ENCODE data around the gene HEXIM1. TPM values are rescaled to one million over a fixed set of nuclear protein-coding genes. Genes with fewer than 3 reads are reported as not detected.

The HEXIM1 gene
- total RNA-seq, 4 donors from 2014 or later, result 22.2 to 35.2 (median 29.7) TPM

DNA sequence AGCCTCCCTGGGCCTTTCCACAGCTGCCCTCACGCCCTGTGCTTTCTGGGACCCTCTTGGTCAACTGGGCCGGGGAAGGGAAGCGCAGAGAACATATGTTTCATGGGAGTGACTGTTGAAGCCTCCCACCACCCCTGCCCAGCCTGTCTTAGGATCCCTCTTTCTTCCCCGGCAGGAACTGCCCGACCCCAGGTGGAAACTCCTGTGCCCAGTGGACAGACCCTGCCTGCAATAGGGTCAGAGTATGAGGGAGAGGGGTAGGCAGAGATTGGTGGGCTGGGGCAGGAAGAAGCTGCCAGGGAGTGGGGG is 23.9 kb downstream of the HEXIM1 start:
- no peak for DNase-seq (ENCODE audit: low spot score in 2 of 2)
- Histone ChIP-seq H3K4me1 (peaks cover 0 to 63% (median 38%) of the 10 kb centered on the region in 4 donors), H3K27me3 (no peaks in the 10 kb centered on the region), H3K27ac (peak overlapping the region; percentile 82 to 97 (median 92)), H3K4me3 (peak overlapping the region; percentile 22 to 44 (median 35)), H3K9me3 (no peaks in the 10 kb centered on the region), H3K36me3 (peaks cover 0 to 13% (median 0%) of the 10 kb centered on the region in 3 donors)
- WGBS, 2 donors, result 43% methylated on average over 5 of the region's 5 CpGs
- TF ChIP-seq, protein P1, sequence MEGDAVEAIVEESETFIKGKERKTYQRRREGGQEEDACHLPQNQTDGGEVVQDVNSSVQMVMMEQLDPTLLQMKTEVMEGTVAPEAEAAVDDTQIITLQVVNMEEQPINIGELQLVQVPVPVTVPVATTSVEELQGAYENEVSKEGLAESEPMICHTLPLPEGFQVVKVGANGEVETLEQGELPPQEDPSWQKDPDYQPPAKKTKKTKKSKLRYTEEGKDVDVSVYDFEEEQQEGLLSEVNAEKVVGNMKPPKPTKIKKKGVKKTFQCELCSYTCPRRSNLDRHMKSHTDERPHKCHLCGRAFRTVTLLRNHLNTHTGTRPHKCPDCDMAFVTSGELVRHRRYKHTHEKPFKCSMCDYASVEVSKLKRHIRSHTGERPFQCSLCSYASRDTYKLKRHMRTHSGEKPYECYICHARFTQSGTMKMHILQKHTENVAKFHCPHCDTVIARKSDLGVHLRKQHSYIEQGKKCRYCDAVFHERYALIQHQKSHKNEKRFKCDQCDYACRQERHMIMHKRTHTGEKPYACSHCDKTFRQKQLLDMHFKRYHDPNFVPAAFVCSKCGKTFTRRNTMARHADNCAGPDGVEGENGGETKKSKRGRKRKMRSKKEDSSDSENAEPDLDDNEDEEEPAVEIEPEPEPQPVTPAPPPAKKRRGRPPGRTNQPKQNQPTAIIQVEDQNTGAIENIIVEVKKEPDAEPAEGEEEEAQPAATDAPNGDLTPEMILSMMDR (IDR thresholded peaks at IDR 0.05), result no peak
- TF ChIP-seq POLR2A (IDR thresholded peaks at IDR 0.05) (no peak), EP300 (IDR thresholded peaks at IDR 0.05) (no peak)

DNA sequence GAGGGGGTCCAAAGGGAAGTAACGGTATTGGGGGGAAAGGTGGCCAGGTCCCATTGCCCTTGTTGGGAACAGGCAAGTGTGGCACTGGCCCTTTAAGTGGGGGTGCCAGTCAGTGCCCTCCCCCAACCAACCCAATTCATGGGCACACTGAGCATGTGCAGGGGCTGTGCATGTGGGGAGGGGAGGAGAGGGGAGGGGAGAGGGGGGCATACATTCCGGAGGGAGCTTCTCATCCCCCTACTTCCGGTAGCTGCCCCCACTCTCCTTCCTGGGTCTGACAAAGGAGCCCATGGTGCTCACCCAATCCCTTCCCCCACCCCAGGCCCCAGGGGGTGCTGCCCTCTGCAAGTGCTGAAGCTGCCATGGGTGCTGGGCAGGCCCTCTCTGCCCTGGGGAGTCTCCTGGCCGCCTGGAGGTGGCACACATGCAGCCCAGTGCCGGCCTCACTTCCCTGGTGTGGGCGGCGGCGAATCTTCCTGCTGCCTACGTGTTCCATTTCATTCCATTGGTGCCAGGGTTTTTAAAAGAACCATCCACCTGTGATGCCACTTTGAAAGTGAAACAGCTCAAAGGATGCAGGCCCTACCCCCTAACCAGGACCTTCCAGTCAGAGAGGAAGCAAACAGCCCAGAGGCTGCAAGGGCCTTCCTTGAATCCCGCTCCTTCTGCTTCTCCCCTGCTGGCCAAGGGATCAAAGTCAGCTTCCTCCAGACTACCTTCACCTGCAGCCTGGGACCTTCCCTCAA is 24.4 kb downstream of the HEXIM1 start:
- 14 to 19% methylated on average over 10 of the region's 10 CpGs for WGBS, 2 donors
- H3K4me1 ChIP-seq, result peaks cover 0 to 66% (median 41%) of the 10 kb centered on the region in 4 donors
- peak overlapping the region; percentile 82 to 97 (median 92) for H3K27ac ChIP-seq
- peak in 1 of 2 donors; percentile 34 for TF ChIP-seq POLR2A (IDR thresholded peaks at IDR 0.05)
- peak in 1 of 2 donors; percentile 75 for TF ChIP-seq EP300 (IDR thresholded peaks at IDR 0.05)
- TF ChIP-seq, protein P1 (IDR thresholded peaks at IDR 0.05), result peak in 2 of 5 experiments; percentile 16 to 50
- no peaks in the 10 kb centered on the region for H3K27me3 ChIP-seq
- H3K9me3 ChIP-seq, result no peaks in the 10 kb centered on the region
- H3K36me3 ChIP-seq, result peaks cover 0 to 13% (median 0%) of the 10 kb centered on the region in 3 donors
- peak overlapping the region; percentile 22 to 44 (median 35) for H3K4me3 ChIP-seq
- peak in 1 of 2 donors; percentile 28 for DNase-seq (ENCODE audit: low spot score in 2 of 2)

DNA sequence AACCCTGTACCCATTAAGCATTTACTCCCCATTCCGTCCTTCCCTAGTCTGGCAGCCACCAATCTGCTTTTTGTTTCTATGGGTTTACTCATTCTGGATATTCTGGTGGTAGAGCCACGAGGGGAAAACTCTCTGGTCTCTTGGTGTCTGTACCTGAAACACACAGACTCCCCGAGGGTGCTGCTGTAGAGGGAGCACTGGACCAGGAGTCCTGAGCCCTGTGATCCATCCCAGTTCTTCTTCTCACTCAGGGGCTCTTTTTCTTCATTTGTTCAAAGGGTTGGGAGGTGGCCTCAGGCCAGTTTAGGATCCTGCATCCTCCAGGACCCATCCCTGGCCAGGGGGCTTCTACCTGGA is 27.5 kb downstream of the HEXIM1 start:
- no peak for TF ChIP-seq EP300 (IDR thresholded peaks at IDR 0.05)
- no peak for TF ChIP-seq POLR2A (IDR thresholded peaks at IDR 0.05)
- TF ChIP-seq, protein P1 (IDR thresholded peaks at IDR 0.05), result no peak
- Histone ChIP-seq H3K4me3 (no peak overlapping the region), H3K36me3 (no peaks in the 10 kb centered on the region), H3K9me3 (no peaks in the 10 kb centered on the region), H3K27ac (peak overlapping the region in 3 of 4 donors; percentile 20 to 97 (median 82)), H3K4me1 (peaks cover 0 to 58% (median 35%) of the 10 kb centered on the region in 4 donors), H3K27me3 (no peaks in the 10 kb centered on the region)
- 79 to 87% methylated on average over 3 of the region's 3 CpGs for WGBS, 2 donors
- no peak for DNase-seq (ENCODE audit: low spot score in 2 of 2)

DNA sequence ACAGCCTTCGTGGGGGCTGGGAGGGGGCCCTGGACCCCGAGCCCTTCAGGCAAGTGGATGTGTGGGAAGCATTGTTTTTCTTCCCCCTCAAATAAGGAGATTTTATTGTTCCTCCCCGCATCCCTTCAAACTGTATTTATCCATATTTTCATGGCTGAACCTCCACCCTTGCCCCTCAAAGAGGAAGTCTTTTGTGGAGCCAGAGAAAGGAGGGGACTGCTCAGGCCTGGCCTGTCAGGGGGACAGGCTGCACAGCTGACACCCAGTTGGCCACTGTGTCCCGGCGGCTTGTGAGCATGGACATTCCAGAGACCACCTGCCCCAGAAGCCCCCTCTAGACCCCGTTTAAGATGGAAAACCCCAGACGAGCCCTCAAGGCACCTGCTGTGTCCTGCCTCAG is 29.3 kb downstream of the HEXIM1 start:
- 47 to 62% methylated on average over 6 to 7 of the region's 7 CpGs for WGBS, 2 donors
- no peaks in the 10 kb centered on the region for H3K9me3 ChIP-seq
- H3K36me3 ChIP-seq, result no peaks in the 10 kb centered on the region
- TF ChIP-seq POLR2A (IDR thresholded peaks at IDR 0.05), result no peak
- TF ChIP-seq EP300 (IDR thresholded peaks at IDR 0.05), result no peak
- TF ChIP-seq, protein P1 (IDR thresholded peaks at IDR 0.05), result no peak
- DNase-seq (ENCODE audit: low spot score in 2 of 2), result no peak
- H3K4me1 ChIP-seq, result peaks cover 0 to 41% (median 18%) of the 10 kb centered on the region in 4 donors
- H3K4me3 ChIP-seq, result no peak overlapping the region
- H3K27ac ChIP-seq, result peak overlapping the region in 2 of 4 donors; percentile 45 to 97
- no peaks in the 10 kb centered on the region for H3K27me3 ChIP-seq

DNA sequence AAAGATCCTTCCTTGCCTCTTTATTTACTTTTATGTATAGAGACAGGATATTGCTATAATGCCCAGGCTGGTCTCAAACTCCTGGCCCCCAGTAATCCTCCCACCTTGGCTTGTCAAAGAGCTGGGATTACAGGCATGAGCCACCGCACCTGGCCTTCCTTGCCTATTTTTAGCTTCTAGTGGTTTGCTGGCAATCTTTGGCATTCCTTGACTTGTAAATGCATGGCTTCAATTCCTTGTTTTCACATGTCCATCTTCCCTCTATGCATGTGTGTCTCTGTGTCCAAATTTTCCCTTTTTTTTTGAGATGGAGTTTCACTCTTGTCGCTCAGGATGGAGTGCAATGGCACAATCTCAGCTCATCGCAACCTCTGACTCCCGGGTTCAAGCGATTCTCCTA is 35.9 kb downstream of the HEXIM1 start:
- TF ChIP-seq, protein P1 (IDR thresholded peaks at IDR 0.05), result no peak
- TF ChIP-seq EP300 (IDR thresholded peaks at IDR 0.05) (no peak), POLR2A (IDR thresholded peaks at IDR 0.05) (no peak)
- no peaks in the 10 kb centered on the region for H3K27me3 ChIP-seq
- H3K27ac ChIP-seq, result no peak overlapping the region
- WGBS, 2 donors, result 94 to 96% methylated on average over 5 of the region's 5 CpGs
- no peaks in the 10 kb centered on the region for H3K9me3 ChIP-seq
- H3K4me3 ChIP-seq, result no peak overlapping the region
- peaks cover 0 to 6% (median 0%) of the 10 kb centered on the region in 4 donors for H3K4me1 ChIP-seq
- H3K36me3 ChIP-seq, result no peaks in the 10 kb centered on the region
- no peak for DNase-seq (ENCODE audit: low spot score in 2 of 2)

Measured in tibial nerve (tissue), 4 donors.